ENCODE data around the gene SLC16A10.

The SLC16A10 gene

GRCh38 chr6:111276736-111277135, 189.4 kb downstream of the SLC16A10 start:
- H3K4me3 ChIP-seq (ENCODE audit: low read depth, low read length): no peak overlapping the region

GRCh38 chr6:111277819-111278218, 190.5 kb downstream of the SLC16A10 start:
- Histone ChIP-seq H3K4me3 (ENCODE audit: low read depth, low read length) (no peak overlapping the region), H3K27ac (no peak overlapping the region), H3K27me3 (replicated peaks) (no peaks in the 10 kb centered on the region), H3K36me3 (replicated peaks) (peaks cover 26% of the 10 kb centered on the region)
- in situ Hi-C loops (cut with HindIII; ENCODE audit: low pct_ligation_motif_present, low sequenced_read_pairs): no loop called here
- no peak for TF ChIP-seq CTCF (IDR thresholded peaks at IDR 0.05; ENCODE audit: low read depth, low read length, missing control alignments)
- DNase-seq: no peak

More at GRCh38 chr6:111276736-111277135, 189.4 kb downstream of the SLC16A10 start:
- no peaks in the 10 kb centered on the region for H3K27me3 ChIP-seq (replicated peaks)
- no peak for DNase-seq
- peaks cover 26% of the 10 kb centered on the region for H3K36me3 ChIP-seq (replicated peaks)
- in situ Hi-C loops (cut with HindIII; ENCODE audit: low pct_ligation_motif_present, low sequenced_read_pairs): no loop called here
- H3K27ac ChIP-seq: no peak overlapping the region
- TF ChIP-seq CTCF (IDR thresholded peaks at IDR 0.05; ENCODE audit: low read depth, low read length, missing control alignments): no peak

GRCh38 chr6:111278731-111279130, 191.4 kb downstream of the SLC16A10 start:
- Histone ChIP-seq H3K27ac (no peak overlapping the region), H3K27me3 (replicated peaks) (no peaks in the 10 kb centered on the region), H3K36me3 (replicated peaks) (peaks cover 26% of the 10 kb centered on the region), H3K4me3 (ENCODE audit: low read depth, low read length) (no peak overlapping the region)
- no peak for TF ChIP-seq CTCF (IDR thresholded peaks at IDR 0.05; ENCODE audit: low read depth, low read length, missing control alignments)
- no peak for DNase-seq
- in situ Hi-C loops (cut with HindIII; ENCODE audit: low pct_ligation_motif_present, low sequenced_read_pairs): no loop called here

GRCh38 chr6:111280445-111280955, 193.2 kb downstream of the SLC16A10 start:
- TF ChIP-seq CTCF (IDR thresholded peaks at IDR 0.05; ENCODE audit: low read depth, low read length, missing control alignments): no peak
- H3K4me3 ChIP-seq (ENCODE audit: low read depth, low read length): no peak overlapping the region
- H3K27me3 ChIP-seq (replicated peaks): no peaks in the 10 kb centered on the region
- no peak overlapping the region for H3K27ac ChIP-seq
- peaks cover 18% of the 10 kb centered on the region for H3K36me3 ChIP-seq (replicated peaks)
- in situ Hi-C loops (cut with HindIII; ENCODE audit: low pct_ligation_motif_present, low sequenced_read_pairs): no loop called here
- DNase-seq: no peak

Measured in brain microvascular endothelial cell (primary cell).